Pancreas (tissue), 10 donors: ENCODE results near the gene NAV2. TPM values are rescaled to one million over a fixed set of nuclear protein-coding genes. Genes with fewer than 3 reads are reported as not detected.

ENCODE experiments used
- ATAC-seq, 4 donors: fragments of 200-7000 bp; cut with Tn5 transposase; one replicate each; pipeline versions ENCODE4 v1.8.0 to v1.9.1; 2020; ENCODE audit warnings: mild to moderate bottlenecking in 4 of 4, moderate library complexity in 4 of 4
- DNase-seq, 6 donors: peaks; one replicate each; pipeline ENCODE4 v3.0.0-alpha.2; 2020
- FAIRE-seq: peaks from 2 replicates; lab custom pipeline; 2012; peaks lifted over from hg19 to GRCh38; lab: Jason Lieb, UNC
- H3K27ac ChIP-seq, 4 donors: fragments of 200-600 bp; sonication (generic); 1 replicate in 3 of 4; 2 replicates in 1 of 4; pipeline versions ENCODE4 v1.5.0 to v1.8.0; 2020
- H3K27me3 ChIP-seq, 4 donors: fragments of 200-600 bp; one replicate each; pipeline ENCODE4 v1.8.0; 2021
- H3K36me3 ChIP-seq, 3 donors: fragments of 200-600 bp; sonication (generic) in 1 of 3; one replicate each; pipeline versions ENCODE4 v1.5.0 to v1.8.0; 2020 to 2021
- H3K4me1 ChIP-seq, 3 donors: fragments of 200-600 bp; one replicate each; pipeline ENCODE4 v1.8.0; 2021
- H3K4me3 ChIP-seq, 4 donors: fragments of 200-600 bp; sonication (generic) in 2 of 4; one replicate each; pipeline versions ENCODE4 v1.5.0 to v1.8.0; 2020 to 2021
- H3K9me3 ChIP-seq, 4 donors: fragments of 200-600 bp; one replicate each; pipeline ENCODE4 v1.8.0; 2021
- WGBS, 2 donors: extraction: QIAGEN DNeasy Blood & Tissue Kit; methylation state at CpG; one replicate each; pipeline ENCODE4 v1.1.7; 2013; 5-methylcytosine and 5-hydroxymethylcytosine counted together
- intact Hi-C, 3 donors: fragments of 100-400 bp; cut with DNase I; formaldehyde crosslinking; loops; one replicate each; pipeline versions ENCODE4 v1.11.1 to v1.14.2; 2022
- polyA plus RNA-seq, 2 donors: library from polyadenylated mRNA; stranded (reverse); fragments of 200-250 nt; gene quantifications; one replicate each; pipeline ENCODE4 v1.2.3, GENCODE V29; 2013
- total RNA-seq, 6 donors: library from RNA; stranded (reverse); fragmentation: NEBNext Ultra II Directional in 4 of 6; extraction: Animal tissue kit (Norgen Biotek cat#: 25700) in 4 of 6; gene quantifications; one replicate each; pipeline versions ENCODE4 v1.2.1 to v1.2.4, GENCODE V29; 2021 to 2023
- TF ChIP-seq, protein P1 (sequence below), 4 donors: fragments of 200-600 bp; sonication (generic) in 3 of 4; IDR thresholded peaks; one replicate each; pipeline versions ENCODE4 v1.5.0 to v1.8.0; 2021; ENCODE audit warnings: antibody characterized with exemption in 4 of 4
- donor health status: healthy with polysubstance abuse.
- donor health status: DM: no; HTN: no; CAD: no; lungs with moderate emphysema.
- donor health status: DM: no; HTN: no; CAD: no.
- donor health status: control.
- donor health status: control.
- donor health status: Bipolar disorder and iron deficiency.
- donor health status: DM: yes; HTN: yes; CAD: no.
- donor health status: DM: no; HTN: no; CAD: no.
- donor health status: DM: no; HTN: no; CAD: no.
- donor health status: DM: yes; HTN: yes; CAD: no.

The NAV2 gene
- total and polyA plus RNA-seq, 8 donors = 5.8 to 26.9 (median 16.3) TPM

DNA sequence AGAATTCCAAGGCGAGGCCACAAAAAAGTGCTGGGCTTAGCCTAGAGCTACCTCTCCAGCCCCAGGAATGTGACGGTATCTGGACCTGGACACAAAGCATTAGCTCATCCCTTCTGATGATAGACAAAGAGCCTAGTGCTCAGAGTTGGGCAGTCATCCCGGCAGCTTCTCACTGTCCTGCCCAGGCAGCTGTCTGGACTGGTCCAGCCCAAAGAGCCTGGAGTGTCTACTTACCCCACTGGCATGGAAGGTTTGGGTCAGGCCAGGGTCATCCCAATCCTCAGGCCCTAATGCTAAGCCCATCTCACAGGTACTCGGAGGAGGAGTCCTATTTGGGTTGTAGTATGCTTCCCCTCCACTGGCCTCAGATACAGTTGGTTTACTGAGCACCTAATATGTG lies 31.0 kb downstream of the NAV2 start:
- no peaks in the 10 kb centered on the region for H3K4me1 ChIP-seq
- no peak overlapping the region for H3K4me3 ChIP-seq
- TF ChIP-seq, protein P1, sequence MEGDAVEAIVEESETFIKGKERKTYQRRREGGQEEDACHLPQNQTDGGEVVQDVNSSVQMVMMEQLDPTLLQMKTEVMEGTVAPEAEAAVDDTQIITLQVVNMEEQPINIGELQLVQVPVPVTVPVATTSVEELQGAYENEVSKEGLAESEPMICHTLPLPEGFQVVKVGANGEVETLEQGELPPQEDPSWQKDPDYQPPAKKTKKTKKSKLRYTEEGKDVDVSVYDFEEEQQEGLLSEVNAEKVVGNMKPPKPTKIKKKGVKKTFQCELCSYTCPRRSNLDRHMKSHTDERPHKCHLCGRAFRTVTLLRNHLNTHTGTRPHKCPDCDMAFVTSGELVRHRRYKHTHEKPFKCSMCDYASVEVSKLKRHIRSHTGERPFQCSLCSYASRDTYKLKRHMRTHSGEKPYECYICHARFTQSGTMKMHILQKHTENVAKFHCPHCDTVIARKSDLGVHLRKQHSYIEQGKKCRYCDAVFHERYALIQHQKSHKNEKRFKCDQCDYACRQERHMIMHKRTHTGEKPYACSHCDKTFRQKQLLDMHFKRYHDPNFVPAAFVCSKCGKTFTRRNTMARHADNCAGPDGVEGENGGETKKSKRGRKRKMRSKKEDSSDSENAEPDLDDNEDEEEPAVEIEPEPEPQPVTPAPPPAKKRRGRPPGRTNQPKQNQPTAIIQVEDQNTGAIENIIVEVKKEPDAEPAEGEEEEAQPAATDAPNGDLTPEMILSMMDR (IDR thresholded peaks at IDR 0.05) = no peak
- FAIRE-seq (no peak), ATAC-seq (no peak), DNase-seq (no peak)
- no peak overlapping the region for H3K27ac ChIP-seq
- H3K27me3 ChIP-seq = no peaks in the 10 kb centered on the region
- intact Hi-C loops = loop anchor here (5.0 to 10.0 kb wide), 4 partner anchors 161 to 391 kb away; no protein-coding TSS in a partner anchor
- H3K36me3 ChIP-seq = no peaks in the 10 kb centered on the region
- H3K9me3 ChIP-seq = no peaks in the 10 kb centered on the region
- WGBS, 2 donors = 91 to 98% methylated on average over 4 of the region's 4 CpGs

DNA sequence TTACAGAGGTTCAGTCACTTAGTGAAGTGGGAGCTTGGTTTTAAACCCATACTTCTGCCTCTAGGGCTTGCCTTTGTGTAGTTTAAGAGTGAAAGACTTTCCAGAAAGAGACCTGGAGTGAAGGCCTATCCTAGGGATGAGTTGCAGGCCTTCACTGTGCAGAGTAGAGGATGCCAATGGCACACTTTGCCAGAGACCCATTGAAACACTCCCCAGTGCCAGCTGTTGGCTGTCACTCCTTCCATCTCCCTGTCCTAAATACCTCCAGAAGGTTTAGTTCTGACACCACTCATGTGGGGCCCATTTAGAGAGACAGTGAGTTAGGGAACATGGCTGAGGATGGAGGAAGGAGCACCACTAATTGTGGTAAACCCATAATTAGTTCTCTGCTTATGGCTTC lies 31.5 kb downstream of the NAV2 start:
- intact Hi-C loops = loop anchor here (5.0 to 10.0 kb wide), 4 partner anchors 161 to 391 kb away; no protein-coding TSS in a partner anchor
- FAIRE-seq = no peak
- no peak overlapping the region for H3K4me3 ChIP-seq

DNA sequence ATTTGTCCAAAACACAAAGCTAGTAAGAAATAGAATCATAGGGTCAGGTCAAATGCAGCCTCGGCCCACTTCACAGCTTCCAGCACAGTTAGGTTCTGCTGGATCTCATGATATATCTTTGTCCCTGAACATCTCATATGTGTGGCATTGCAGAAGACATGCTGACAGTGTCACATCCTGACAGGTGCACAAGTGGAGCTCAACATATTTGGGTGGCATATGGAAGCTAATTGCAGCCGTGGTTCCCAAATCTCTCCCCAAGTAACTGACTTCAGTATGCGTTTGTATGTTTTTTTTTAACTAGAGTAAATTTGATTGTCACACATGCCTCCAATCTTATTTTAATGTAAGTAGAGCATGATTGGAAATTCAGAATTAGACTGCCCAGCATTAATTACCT lies 33.4 kb downstream of the NAV2 start:
- Histone ChIP-seq H3K27me3 (no peaks in the 10 kb centered on the region), H3K4me3 (no peak overlapping the region), H3K4me1 (no peaks in the 10 kb centered on the region), H3K27ac (no peak overlapping the region), H3K36me3 (no peaks in the 10 kb centered on the region), H3K9me3 (no peaks in the 10 kb centered on the region)
- no peak for FAIRE-seq
- 89 to 90% methylated on average over 3 of the region's 3 CpGs for WGBS, 2 donors
- TF ChIP-seq, protein P1 (IDR thresholded peaks at IDR 0.05) = no peak
- no peak for ATAC-seq
- DNase-seq = no peak
- intact Hi-C loops = loop anchor here (10.0 kb wide), 3 partner anchors 159 to 389 kb away; no protein-coding TSS in a partner anchor

More for the DNA sequence above, 31.5 kb downstream of the NAV2 start:
- DNase-seq = no peak
- Histone ChIP-seq H3K27me3 (no peaks in the 10 kb centered on the region), H3K27ac (no peak overlapping the region), H3K9me3 (no peaks in the 10 kb centered on the region), H3K36me3 (no peaks in the 10 kb centered on the region), H3K4me1 (no peaks in the 10 kb centered on the region)
- ATAC-seq = no peak
- TF ChIP-seq, protein P1 (IDR thresholded peaks at IDR 0.05) = no peak

DNA sequence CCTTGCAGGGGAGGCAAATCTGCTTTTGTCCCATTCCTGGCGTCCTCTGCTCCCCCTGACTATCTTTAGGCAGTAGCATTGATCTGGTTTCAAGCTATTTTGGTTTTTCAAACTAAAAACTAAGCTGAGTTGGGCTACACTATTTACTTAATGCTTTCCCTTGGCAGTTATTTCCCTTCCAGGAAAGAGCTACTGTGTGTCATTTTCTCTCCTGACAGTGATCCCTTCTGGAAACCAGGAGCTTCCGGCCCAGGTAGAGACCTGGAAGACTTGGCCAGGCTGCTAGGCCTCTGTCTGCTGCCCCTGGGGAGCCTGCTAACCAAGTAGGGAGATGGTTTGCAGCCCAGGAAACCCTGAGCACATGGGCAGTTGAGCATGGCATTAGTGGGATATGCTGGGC lies 35.0 kb downstream of the NAV2 start:
- TF ChIP-seq, protein P1 (IDR thresholded peaks at IDR 0.05) = no peak
- no peaks in the 10 kb centered on the region for H3K4me1 ChIP-seq
- no peaks in the 10 kb centered on the region for H3K27me3 ChIP-seq
- DNase-seq (no peak), ATAC-seq (no peak), FAIRE-seq (no peak)
- intact Hi-C loops = loop anchor here (10.0 kb wide), 3 partner anchors 157 to 387 kb away; no protein-coding TSS in a partner anchor
- no peak overlapping the region for H3K27ac ChIP-seq
- H3K36me3 ChIP-seq = no peaks in the 10 kb centered on the region
- no peaks in the 10 kb centered on the region for H3K9me3 ChIP-seq
- 79 to 80% methylated on average over 2 of the region's 2 CpGs for WGBS, 2 donors
- H3K4me3 ChIP-seq = no peak overlapping the region

DNA sequence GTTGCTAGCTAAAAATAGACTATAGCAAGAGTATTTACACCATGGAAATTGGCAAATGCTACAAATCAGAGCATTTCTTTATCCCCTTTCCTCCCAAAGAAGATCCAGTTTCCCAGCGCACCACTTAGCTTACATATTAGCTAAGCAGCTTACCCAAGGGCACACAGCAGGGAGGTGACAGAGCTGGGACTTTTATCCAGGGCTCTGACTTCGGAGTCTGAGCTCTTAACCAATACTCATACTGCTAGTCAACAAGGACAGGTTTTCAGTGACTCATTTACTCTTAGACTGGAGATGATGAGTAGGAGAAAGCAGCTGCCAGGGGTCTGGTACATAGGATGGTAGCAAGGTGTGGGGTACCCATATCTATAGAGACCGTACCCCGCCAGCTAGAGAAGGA lies 38.4 kb downstream of the NAV2 start:
- TF ChIP-seq, protein P1 (IDR thresholded peaks at IDR 0.05) = no peak

More for the DNA sequence above, 38.4 kb downstream of the NAV2 start:
- DNase-seq (no peak), FAIRE-seq (no peak), ATAC-seq (no peak)
- Histone ChIP-seq H3K9me3 (no peaks in the 10 kb centered on the region), H3K4me3 (no peak overlapping the region), H3K4me1 (no peaks in the 10 kb centered on the region), H3K36me3 (no peaks in the 10 kb centered on the region), H3K27me3 (no peaks in the 10 kb centered on the region), H3K27ac (no peak overlapping the region)
- WGBS, 2 donors = 91 to 95% methylated on average over 4 of the region's 4 CpGs
- intact Hi-C loops = no loop called here
